HepG2 (cell line): Measurements from ENCODE around the gene ORM1. TPM values are rescaled to one million over a fixed set of nuclear protein-coding genes. Genes with fewer than 3 reads are reported as not detected.

Experiments
- ATAC-seq: fragments of 200-7000 bp; cut with Tn5 transposase; 3 replicates; pipeline ENCODE4 v1.9.1; 2020; ENCODE audit warnings: mild to moderate bottlenecking, moderate library complexity
- BruUV-seq: library from RNA; stranded (reverse); fragments of 400-500 nt; replicated peaks from 2 replicates; lab custom pipeline; 2021; lab: Mats Ljungman, UMichigan
- CTCF ChIA-PET: fragments of 300-600 bp; formaldehyde crosslinking; extraction: SDS; loops from one replicate; lab custom pipeline; 2021; ENCODE audit warnings: low total read pairs, inconsistent platforms, low intra/inter-chr PET ratio; lab: Yijun Ruan, JAX
- POLR2A ChIA-PET: fragments of 350-600 bp; sonication (Branson Sonifier 250); formaldehyde crosslinking; loops from one replicate; lab custom pipeline; 2020; ENCODE audit warnings: antibody characterized with exemption, inconsistent platforms; lab: Yijun Ruan, JAX
- DNase-seq: peaks from one replicate; pipeline ENCODE4 v3.0.0-alpha.2; 2015; ENCODE audit warnings: low spot score
- FAIRE-seq: peaks from 3 replicates; lab custom pipeline; 2011; peaks lifted over from hg19 to GRCh38; lab: Jason Lieb, UNC
- H2AFZ ChIP-seq: one replicate; pipeline ENCODE4 v1.6.1; 2011; ENCODE audit warnings: low read length, inconsistent platforms
- H3K27ac ChIP-seq: fragments of 300-600 bp; 3 replicates; pipeline ENCODE4 v1.8.0; 2011; ENCODE audit warnings: mixed run types, mild to moderate bottlenecking, mixed read lengths, low read length, inconsistent platforms; ENCODE audit not compliant: insufficient read depth; ENCODE audit errors: extremely low read length
- H3K27me3 ChIP-seq, 2 experiments: fragments of 200-600 bp in 1 of 2; 2 replicates in 1 of 2; 3 replicates in 1 of 2; pipeline versions ENCODE4 v1.6.0 to v1.8.0; 2011; ENCODE audit warnings: low read length in 2 of 2, mild to moderate bottlenecking in 2 of 2, moderate library complexity in 2 of 2, inconsistent platforms in 1 of 2; ENCODE audit not compliant: insufficient read depth in 2 of 2, control insufficient read depth in 1 of 2
- H3K36me3 ChIP-seq, 2 experiments: fragments of 200-600 bp in 1 of 2; replicated peaks in 1 of 2; 2 replicates in 1 of 2; 3 replicates in 1 of 2; pipeline versions ENCODE4 v1.5.1 to v1.8.0; 2011; ENCODE audit warnings: low read length in 2 of 2, inconsistent platforms in 1 of 2; ENCODE audit not compliant: insufficient read depth in 2 of 2, control insufficient read depth in 1 of 2
- H3K4me1 ChIP-seq: 2 replicates; pipeline ENCODE4 v1.5.1; 2012; ENCODE audit warnings: low read length, inconsistent platforms; ENCODE audit not compliant: insufficient read depth
- H3K4me2 ChIP-seq: 2 replicates; pipeline ENCODE4 v1.6.0; 2011; ENCODE audit warnings: low read depth, low read length, inconsistent platforms
- H3K4me3 ChIP-seq, 3 experiments: fragments of 200-600 bp in 1 of 3; sonication (generic), shearing (Covaris generic) in 1 of 3; replicated peaks in 1 of 3; 2 replicates each; pipeline ENCODE4 v1.5.1; 2011 to 2016; ENCODE audit warnings: low read length in 3 of 3, inconsistent platforms in 2 of 3, low read depth in 2 of 3, mild to moderate bottlenecking in 2 of 3, control low read depth in 1 of 3, mixed read lengths in 1 of 3; ENCODE audit not compliant: insufficient read depth in 1 of 3
- H3K79me2 ChIP-seq: one replicate; pipeline ENCODE4 v1.6.1; 2011; ENCODE audit warnings: low read length, inconsistent platforms; ENCODE audit not compliant: insufficient read depth
- H3K9ac ChIP-seq: 2 replicates; pipeline ENCODE4 v1.6.0; 2011; ENCODE audit warnings: mild to moderate bottlenecking, low read depth, low read length, inconsistent platforms; ENCODE audit not compliant: insufficient read depth
- H3K9me3 ChIP-seq: 2 replicates; pipeline ENCODE4 v1.5.1; 2012; ENCODE audit warnings: mild to moderate bottlenecking, low read length
- H4K20me1 ChIP-seq: 2 replicates; pipeline ENCODE4 v1.6.0; 2011; ENCODE audit warnings: inconsistent platforms, mild to moderate bottlenecking, low read length, moderate library complexity; ENCODE audit not compliant: insufficient read depth
- CEBPB ChIP-seq: IDR thresholded peaks from 2 replicates; pipeline ENCODE4 v1.6.1; 2011; ENCODE audit warnings: low read depth, low read length, improper control_type of control experiment, borderline replicate concordance
- ELF4 ChIP-seq: sonication (generic); formaldehyde crosslinking; IDR thresholded peaks from 2 replicates; pipeline ENCODE4 v1.5.0; 2020; ENCODE audit warnings: missing genetic modification reagents, mild to moderate bottlenecking, moderate library complexity, borderline replicate concordance
- GPBP1L1 ChIP-seq: sonication (generic); formaldehyde crosslinking; IDR thresholded peaks from 2 replicates; pipeline ENCODE4 v1.5.0; 2020; ENCODE audit warnings: mild to moderate bottlenecking, missing genetic modification reagents
- PHB2 ChIP-seq: fragments of 450-650 bp; IDR thresholded peaks from 2 replicates; pipeline ENCODE4 v1.6.1; 2018; ENCODE audit not compliant: partially characterized antibody
- SMAD1 ChIP-seq: sonication (generic); formaldehyde crosslinking; IDR thresholded peaks from 2 replicates; pipeline ENCODE4 v1.4.0; 2020; ENCODE audit warnings: missing genetic modification reagents, low read depth, mild to moderate bottlenecking, borderline replicate concordance
- TRIM24 ChIP-seq: sonication (generic); formaldehyde crosslinking; IDR thresholded peaks from 2 replicates; pipeline ENCODE4 v1.8.0; 2022; ENCODE audit warnings: mild to moderate bottlenecking, missing genetic modification reagents
- ZKSCAN8 ChIP-seq: IDR thresholded peaks from 2 replicates; pipeline ENCODE4 v1.6.1; 2016; ENCODE audit warnings: borderline replicate concordance, missing genetic modification reagents, missing compliant biosample characterization
- ZNF572 ChIP-seq: sonication (generic); formaldehyde crosslinking; IDR thresholded peaks from 2 replicates; pipeline ENCODE4 v1.5.1; 2020; ENCODE audit warnings: mild to moderate bottlenecking, missing genetic modification reagents
- ZNF629 ChIP-seq: sonication (generic); formaldehyde crosslinking; conservative IDR thresholded peaks from 2 replicates; pipeline ENCODE4 v1.5.0; 2020; ENCODE audit warnings: missing genetic modification reagents
- ZNF687 ChIP-seq: sonication (generic); formaldehyde crosslinking; IDR thresholded peaks from 2 replicates; pipeline ENCODE4 v1.5.1; 2020; ENCODE audit warnings: mild to moderate bottlenecking, missing genetic modification reagents, moderate library complexity
- WGBS: methylation state at CpG from one replicate; pipeline ENCODE4 v1.1.6; 2017; ENCODE audit warnings: low lambda C conversion rate; 5-methylcytosine and 5-hydroxymethylcytosine counted together
- in situ Hi-C: cut with HindIII; loops from 2 replicates; pipeline ENCODE4 v1.10.0; 2017; ENCODE audit warnings: low pct_unique_long_range_greater_than_20kb; ENCODE audit not compliant: extremely low pct_ligation_motif_present
- intact Hi-C: fragments of 100-400 bp; cut with micrococcal nuclease; formaldehyde crosslinking; loops from one replicate; pipeline ENCODE4 v1.10.0; 2022; ENCODE audit not compliant: unreplicated experiment
- polyA plus RNA-seq, 8 experiments: library from polyadenylated mRNA; depleted of rRNA in 3 of 8; stranded (reverse) in 7 of 8; unstranded in 1 of 8; fragments of >200 nt; fragmentation: Illumina TruSeq in 4 of 8; extraction: Trizol in 4 of 8; gene quantifications; 2 replicates each; pipeline versions ENCODE4 v1.2.1 to v1.2.3, GENCODE V29; 2011 to 2016; ENCODE audit warnings: low read depth in 4 of 8, missing spikeins in 1 of 8, mixed read lengths in 1 of 8; ENCODE audit not compliant: insufficient read depth in 1 of 8
- total RNA-seq, 5 experiments: library from RNA; depleted of rRNA; stranded (reverse); fragments of >200 nt; fragmentation: Illumina TruSeq; extraction: Trizol; gene quantifications; 2 replicates each; pipeline ENCODE4 v1.2.3, GENCODE V29; 2016; ENCODE audit warnings: low read depth in 1 of 5

ORM1 gene
- total and polyA plus RNA-seq, 2 of the 13 experiments (the other 11 are each of a cell fraction or from before 2014, with no cell fraction given) = 699 to 1,180 TPM

- 85% methylated on average over 8 of the region's 8 CpGs for WGBS
- Histone ChIP-seq H3K27me3 (no peaks in the 10 kb centered on the region), H3K9ac (no peak overlapping the region), H3K4me1 (peaks cover 11% of the 10 kb centered on the region), H2AFZ (no peak overlapping the region), H4K20me1 (no peaks in the 10 kb centered on the region), H3K36me3 (peaks cover 7% of the 10 kb centered on the region in 2 experiments), H3K4me3 (no peak overlapping the region), H3K79me2 (no peaks in the 10 kb centered on the region), H3K9me3 (no peaks in the 10 kb centered on the region), H3K4me2 (no peak overlapping the region), H3K27ac (no peak overlapping the region)
- in situ Hi-C loops (no loop called here), intact Hi-C loops (no loop called here)
- DNase-seq (no peak), FAIRE-seq (no peak), ATAC-seq (peak; percentile 50)
- no TSS peak for BruUV-seq
- TF ChIP-seq ELF4 (CRISPR knock-in tag) = no peak
- TF ChIP-seq ZNF629 (CRISPR knock-in tag) = peak; percentile 68; the same call in 1 of the 2 replicates
- no peak for TF ChIP-seq PHB2
- TF ChIP-seq ZNF572 (CRISPR knock-in tag) = no peak
- TF ChIP-seq GPBP1L1 = no peak
- no peak for TF ChIP-seq TRIM24 (CRISPR knock-in tag)
- no peak for TF ChIP-seq ZKSCAN8 (CRISPR knock-in tag)
- TF ChIP-seq CEBPB = peak; percentile 37; the same call in 1 of the 2 replicates
- TF ChIP-seq SMAD1 = no peak
- TF ChIP-seq ZNF687 (CRISPR knock-in tag) = peak; percentile 16; the same call in 1 of the 2 replicates
- ChIA-PET CTCF (no interaction called here), POLR2A (interaction anchor here (1.2 to 1.8 kb wide), 4 partner anchors 10 to 256 kb away, joined by 3 to 4 read pairs (median 4); no protein-coding TSS in a partner anchor)
Observed at GRCh38 chr9:114314881-114315722, 7.8 kb upstream of the ORM1 start.
